Testis (tissue), 3 donors: ENCODE data around the gene KIAA1958. TPM values are rescaled to one million over a fixed set of nuclear protein-coding genes. Genes with fewer than 3 reads are reported as not detected.

ENCODE experiments used
- DNase-seq: peaks from one replicate; pipeline ENCODE4 v3.0.0-alpha.2; 2019
- H3K27ac ChIP-seq, 2 donors: fragments of 200-600 bp; sonication (generic); one replicate each; pipeline ENCODE4 v1.5.1; 2019
- H3K27me3 ChIP-seq: fragments of 200-600 bp; sonication (generic); one replicate; pipeline ENCODE4 v1.5.1; 2019
- H3K36me3 ChIP-seq: fragments of 200-600 bp; sonication (generic); one replicate; pipeline ENCODE4 v1.5.1; 2017; ENCODE audit warnings: low read depth; ENCODE audit errors: missing control alignments
- H3K4me1 ChIP-seq: fragments of 200-600 bp; sonication (generic); one replicate; pipeline ENCODE4 v1.5.1; 2019
- H3K4me3 ChIP-seq, 2 donors: fragments of 200-600 bp; sonication (generic); one replicate each; pipeline ENCODE4 v1.5.1; 2017 to 2019
- H3K9me3 ChIP-seq: fragments of 200-600 bp; sonication (generic); one replicate; pipeline ENCODE4 v1.5.1; 2017
- POLR2A ChIP-seq: fragments of 450-650 bp; IDR thresholded peaks from one replicate; pipeline ENCODE4 v1.6.1; 2017; ENCODE audit warnings: antibody characterized with exemption, mild to moderate bottlenecking, moderate library complexity
- WGBS, 2 donors: methylation state at CpG; one replicate each; pipeline ENCODE4 v1.1.5; 2018; 5-methylcytosine and 5-hydroxymethylcytosine counted together
- intact Hi-C: fragments of 100-400 bp; cut with DNase I; formaldehyde crosslinking; loops from one replicate; pipeline ENCODE4 v1.15.1; 2023; ENCODE audit warnings: low total_unique reads
- polyA plus RNA-seq: library from polyadenylated mRNA; stranded (reverse); fragments of 350-450 nt; fragmentation: Illumina TruSeq; extraction: RNeasy Lipid Tissue Mini Kit (QIAGEN cat#74804); gene quantifications from one replicate; pipeline ENCODE4 v1.2.3, GENCODE V29; 2014; ENCODE audit warnings: low read depth, low replicate concordance; ENCODE audit not compliant: insufficient read depth
- total RNA-seq, 2 donors: library from RNA; depleted of rRNA; stranded (reverse); fragments of >200 nt; gene quantifications; one replicate each; pipeline ENCODE4 v1.2.3, GENCODE V29; 2016
- TF ChIP-seq, protein P1 (sequence below), 3 experiments: fragments of 450-650 bp in 2 of 3; fragments of 200-600 bp in 1 of 3; sonication (generic) in 1 of 3; IDR thresholded peaks; one replicate each; pipeline ENCODE4 v1.5.1; 2016 to 2019; ENCODE audit warnings: antibody characterized with exemption in 3 of 3, mild to moderate bottlenecking in 2 of 3, moderate library complexity in 1 of 3

Gene KIAA1958
- total and polyA plus RNA-seq, 3 donors from 2014 or later = 14.5 to 74.8 (median 66.5) TPM

DNA sequence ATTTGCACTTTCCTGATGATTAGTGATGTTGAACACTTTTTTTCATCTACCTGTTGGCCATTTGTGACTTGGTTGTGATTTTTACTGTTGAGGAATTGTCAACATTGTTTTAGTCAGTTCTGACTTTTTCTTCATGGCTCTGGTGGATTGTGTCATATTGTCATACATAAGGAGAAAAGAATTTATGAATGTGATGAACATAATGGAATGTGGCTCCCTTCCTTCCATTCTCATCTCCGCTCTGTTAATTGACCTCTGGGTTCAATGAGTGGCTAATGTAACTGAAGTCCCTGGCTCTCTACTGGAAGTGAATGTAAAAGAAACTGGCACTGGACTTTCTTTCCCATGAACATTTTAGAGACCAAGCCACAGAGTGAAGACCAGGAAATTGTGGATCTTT, 49.2 kb downstream of the KIAA1958 start:
- no peaks in the 10 kb centered on the region for H3K9me3 ChIP-seq
- WGBS, 2 donors = 80 to 86% methylated on average over 1 of the region's 1 CpG
- no peak for DNase-seq
- TF ChIP-seq, protein P1, sequence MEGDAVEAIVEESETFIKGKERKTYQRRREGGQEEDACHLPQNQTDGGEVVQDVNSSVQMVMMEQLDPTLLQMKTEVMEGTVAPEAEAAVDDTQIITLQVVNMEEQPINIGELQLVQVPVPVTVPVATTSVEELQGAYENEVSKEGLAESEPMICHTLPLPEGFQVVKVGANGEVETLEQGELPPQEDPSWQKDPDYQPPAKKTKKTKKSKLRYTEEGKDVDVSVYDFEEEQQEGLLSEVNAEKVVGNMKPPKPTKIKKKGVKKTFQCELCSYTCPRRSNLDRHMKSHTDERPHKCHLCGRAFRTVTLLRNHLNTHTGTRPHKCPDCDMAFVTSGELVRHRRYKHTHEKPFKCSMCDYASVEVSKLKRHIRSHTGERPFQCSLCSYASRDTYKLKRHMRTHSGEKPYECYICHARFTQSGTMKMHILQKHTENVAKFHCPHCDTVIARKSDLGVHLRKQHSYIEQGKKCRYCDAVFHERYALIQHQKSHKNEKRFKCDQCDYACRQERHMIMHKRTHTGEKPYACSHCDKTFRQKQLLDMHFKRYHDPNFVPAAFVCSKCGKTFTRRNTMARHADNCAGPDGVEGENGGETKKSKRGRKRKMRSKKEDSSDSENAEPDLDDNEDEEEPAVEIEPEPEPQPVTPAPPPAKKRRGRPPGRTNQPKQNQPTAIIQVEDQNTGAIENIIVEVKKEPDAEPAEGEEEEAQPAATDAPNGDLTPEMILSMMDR (IDR thresholded peaks at IDR 0.05) = no peak
- TF ChIP-seq POLR2A = no peak
- H3K4me3 ChIP-seq = no peak overlapping the region
- intact Hi-C loops = no loop called here
- peaks cover 2% of the 10 kb centered on the region for H3K4me1 ChIP-seq
- no peak overlapping the region for H3K27ac ChIP-seq
- no peaks in the 10 kb centered on the region for H3K36me3 ChIP-seq
- H3K27me3 ChIP-seq = no peaks in the 10 kb centered on the region

DNA sequence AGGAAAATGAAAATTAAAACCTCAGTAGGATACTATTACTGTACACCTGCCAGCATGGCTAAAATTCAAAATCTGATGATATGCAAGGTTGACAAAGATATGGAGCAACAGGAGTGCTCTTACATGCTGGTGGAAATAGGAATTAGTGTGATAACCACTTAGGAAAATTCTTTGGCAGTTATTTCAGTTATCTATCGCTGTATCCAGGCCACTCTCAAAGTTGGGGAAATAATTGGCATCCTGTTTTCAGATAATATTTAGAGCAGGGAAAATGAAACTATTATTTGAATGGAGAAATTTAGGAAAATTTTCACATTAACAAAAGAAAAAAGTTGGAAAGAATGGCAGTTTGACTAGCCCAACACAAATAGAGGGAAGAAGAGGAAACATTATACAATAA, 50.9 kb downstream of the KIAA1958 start:
- Histone ChIP-seq H3K4me1 (peaks cover 4% of the 10 kb centered on the region), H3K27me3 (no peaks in the 10 kb centered on the region), H3K4me3 (no peak overlapping the region), H3K9me3 (no peaks in the 10 kb centered on the region), H3K27ac (no peak overlapping the region), H3K36me3 (no peaks in the 10 kb centered on the region)
- TF ChIP-seq POLR2A = no peak
- TF ChIP-seq, protein P1 (IDR thresholded peaks at IDR 0.05) = no peak
- DNase-seq = no peak
- intact Hi-C loops = no loop called here
- 84 to 96% methylated on average over 1 of the region's 1 CpG for WGBS, 2 donors

DNA sequence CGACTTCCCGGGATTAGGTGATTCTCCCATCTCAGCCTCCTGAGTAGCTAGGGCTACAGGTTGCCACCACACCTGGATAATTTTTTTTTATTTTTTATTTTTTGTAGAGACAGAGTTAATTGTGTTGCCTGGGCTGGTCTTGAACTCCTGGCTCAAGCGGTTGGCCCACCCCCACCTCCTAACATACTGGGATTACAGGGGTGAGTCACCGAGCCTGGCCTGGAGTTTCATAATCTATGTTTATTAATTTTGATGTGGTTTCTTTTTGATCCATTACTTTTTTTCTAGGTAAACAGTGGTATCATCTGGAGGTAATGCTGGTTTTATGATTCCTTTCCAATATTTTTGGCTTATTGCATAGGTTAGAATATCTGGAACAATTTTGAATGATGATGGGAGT, 54.2 kb downstream of the KIAA1958 start:
- Histone ChIP-seq H3K4me1 (peaks cover 9% of the 10 kb centered on the region), H3K36me3 (no peaks in the 10 kb centered on the region), H3K4me3 (no peak overlapping the region), H3K9me3 (no peaks in the 10 kb centered on the region), H3K27me3 (no peaks in the 10 kb centered on the region), H3K27ac (no peak overlapping the region)
- intact Hi-C loops = no loop called here
- TF ChIP-seq, protein P1 (IDR thresholded peaks at IDR 0.05) = no peak
- no peak for TF ChIP-seq POLR2A
- DNase-seq = no peak
- WGBS, 2 donors = 95 to 98% methylated on average over 4 of the region's 4 CpGs

DNA sequence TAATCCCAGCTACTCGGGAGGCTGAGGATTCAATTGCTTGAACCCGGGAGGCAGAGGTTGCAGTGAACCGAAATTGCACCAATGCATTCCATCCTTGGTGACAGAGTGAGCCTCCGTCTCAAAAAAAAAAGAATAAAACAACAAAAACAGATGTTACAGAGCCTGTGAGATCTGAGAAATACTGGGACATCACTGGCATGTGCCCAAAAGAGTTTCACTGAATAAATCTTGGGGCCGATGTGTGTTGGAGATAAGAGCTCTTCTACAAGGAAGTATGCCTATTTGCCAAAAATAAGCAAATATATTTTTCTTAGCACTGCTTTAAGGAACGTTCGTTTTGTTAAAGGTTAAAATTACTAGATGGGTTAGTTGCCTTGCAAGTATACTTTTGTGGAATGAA, 55.1 kb downstream of the KIAA1958 start:
- no peak for TF ChIP-seq POLR2A
- TF ChIP-seq, protein P1 (IDR thresholded peaks at IDR 0.05) = no peak
- no peak overlapping the region for H3K27ac ChIP-seq

DNA sequence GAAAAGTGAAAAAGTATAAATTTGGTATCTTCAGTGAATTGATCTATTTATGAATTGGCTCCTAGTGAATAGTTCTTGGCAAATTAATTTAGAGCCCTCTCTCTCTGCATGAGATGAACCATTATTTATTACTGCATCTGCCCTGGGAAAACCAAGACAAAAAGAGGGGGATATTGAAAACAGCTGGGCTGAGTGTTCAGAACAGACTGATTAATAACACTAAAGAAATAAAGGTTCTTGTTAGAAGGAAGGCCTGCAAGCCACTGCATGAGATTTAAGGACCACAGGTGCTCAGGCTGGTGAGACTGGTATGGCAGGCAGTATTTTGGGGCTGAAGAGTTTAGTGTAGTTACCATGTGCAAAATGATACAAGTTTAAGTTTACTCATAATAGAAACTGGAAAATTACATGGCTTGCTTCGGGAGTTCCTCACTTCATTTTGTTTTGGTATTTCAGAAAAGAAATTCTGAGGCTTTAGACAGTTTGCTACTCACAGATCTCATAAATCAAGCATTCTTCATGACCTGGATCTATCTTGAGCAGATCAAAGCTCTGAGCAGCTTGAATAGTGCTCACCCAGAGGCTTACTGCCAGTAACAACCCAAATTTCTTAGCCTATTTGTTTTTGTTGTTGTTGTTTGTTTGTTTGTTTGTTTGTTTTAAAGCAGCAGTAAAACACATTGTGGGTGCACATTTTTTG, 56.1 kb downstream of the KIAA1958 start:
- intact Hi-C loops = no loop called here
- no peak for TF ChIP-seq POLR2A
- TF ChIP-seq, protein P1 (IDR thresholded peaks at IDR 0.05) = no peak
- H3K4me3 ChIP-seq = no peak overlapping the region
- H3K36me3 ChIP-seq = no peaks in the 10 kb centered on the region
- 68 to 71% methylated on average over 1 of the region's 1 CpG for WGBS, 2 donors
- no peaks in the 10 kb centered on the region for H3K27me3 ChIP-seq
- H3K4me1 ChIP-seq = peaks cover 10% of the 10 kb centered on the region
- no peak for DNase-seq
- H3K9me3 ChIP-seq = no peaks in the 10 kb centered on the region
- no peak overlapping the region for H3K27ac ChIP-seq

More for the DNA sequence above, 55.1 kb downstream of the KIAA1958 start:
- Histone ChIP-seq H3K9me3 (no peaks in the 10 kb centered on the region), H3K27me3 (no peaks in the 10 kb centered on the region), H3K4me1 (peaks cover 9% of the 10 kb centered on the region), H3K36me3 (no peaks in the 10 kb centered on the region), H3K4me3 (no peak overlapping the region)
- intact Hi-C loops = no loop called here
- DNase-seq = no peak
- WGBS, 2 donors = 43 to 51% methylated on average over 7 of the region's 7 CpGs
